ENCODE data around the gene ATP11A. TPM values are rescaled to one million over a fixed set of nuclear protein-coding genes. Genes with fewer than 3 reads are reported as not detected.

The ATP11A gene
- total RNA-seq, 6 experiments from 2014 or later, result 24.3 to 57.4 (median 33.1) TPM

DNA sequence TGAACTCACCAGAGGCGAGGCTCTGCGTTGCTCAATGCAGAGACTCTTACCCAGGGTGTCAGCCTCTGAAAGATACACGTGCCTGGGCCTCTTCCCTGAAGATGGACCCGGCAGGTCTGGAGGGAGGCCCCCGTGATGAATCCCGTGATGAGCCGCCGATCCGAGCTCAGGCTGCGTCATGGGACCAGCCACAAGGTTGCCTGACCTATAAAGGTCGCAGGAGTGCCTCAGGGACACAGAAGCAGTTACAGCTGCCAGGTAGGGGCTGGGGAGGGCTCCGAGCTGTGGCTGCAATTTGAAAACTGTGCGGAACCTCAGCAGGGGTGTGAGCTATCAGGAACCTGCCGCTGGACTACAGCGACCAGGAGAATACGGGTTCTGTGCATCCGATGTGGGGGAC is 10.5 kb upstream of the ATP11A start:
- WGBS (ENCODE audit: insufficient coverage, low coverage, low lambda C conversion rate, missing lambda C conversion rate), result 89% methylated on average over 5 of the region's 17 CpGs
- TF ChIP-seq, protein P1, sequence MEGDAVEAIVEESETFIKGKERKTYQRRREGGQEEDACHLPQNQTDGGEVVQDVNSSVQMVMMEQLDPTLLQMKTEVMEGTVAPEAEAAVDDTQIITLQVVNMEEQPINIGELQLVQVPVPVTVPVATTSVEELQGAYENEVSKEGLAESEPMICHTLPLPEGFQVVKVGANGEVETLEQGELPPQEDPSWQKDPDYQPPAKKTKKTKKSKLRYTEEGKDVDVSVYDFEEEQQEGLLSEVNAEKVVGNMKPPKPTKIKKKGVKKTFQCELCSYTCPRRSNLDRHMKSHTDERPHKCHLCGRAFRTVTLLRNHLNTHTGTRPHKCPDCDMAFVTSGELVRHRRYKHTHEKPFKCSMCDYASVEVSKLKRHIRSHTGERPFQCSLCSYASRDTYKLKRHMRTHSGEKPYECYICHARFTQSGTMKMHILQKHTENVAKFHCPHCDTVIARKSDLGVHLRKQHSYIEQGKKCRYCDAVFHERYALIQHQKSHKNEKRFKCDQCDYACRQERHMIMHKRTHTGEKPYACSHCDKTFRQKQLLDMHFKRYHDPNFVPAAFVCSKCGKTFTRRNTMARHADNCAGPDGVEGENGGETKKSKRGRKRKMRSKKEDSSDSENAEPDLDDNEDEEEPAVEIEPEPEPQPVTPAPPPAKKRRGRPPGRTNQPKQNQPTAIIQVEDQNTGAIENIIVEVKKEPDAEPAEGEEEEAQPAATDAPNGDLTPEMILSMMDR (IDR thresholded peaks at IDR 0.05), result no peak
- no peak for TF ChIP-seq POLR2A (IDR thresholded peaks at IDR 0.05)
- Histone ChIP-seq H3K4me1 (no peaks in the 10 kb centered on the region), H3K9me3 (no peaks in the 10 kb centered on the region), H3K27me3 (no peaks in the 10 kb centered on the region), H3K27ac (no peak overlapping the region), H3K36me3 (no peaks in the 10 kb centered on the region), H3K4me3 (no peak overlapping the region)
- intact Hi-C loops (cut with DNase I), result no loop called here
- DNase-seq (peak in 1 of 3 donors; percentile 31), ATAC-seq (no peak)

DNA sequence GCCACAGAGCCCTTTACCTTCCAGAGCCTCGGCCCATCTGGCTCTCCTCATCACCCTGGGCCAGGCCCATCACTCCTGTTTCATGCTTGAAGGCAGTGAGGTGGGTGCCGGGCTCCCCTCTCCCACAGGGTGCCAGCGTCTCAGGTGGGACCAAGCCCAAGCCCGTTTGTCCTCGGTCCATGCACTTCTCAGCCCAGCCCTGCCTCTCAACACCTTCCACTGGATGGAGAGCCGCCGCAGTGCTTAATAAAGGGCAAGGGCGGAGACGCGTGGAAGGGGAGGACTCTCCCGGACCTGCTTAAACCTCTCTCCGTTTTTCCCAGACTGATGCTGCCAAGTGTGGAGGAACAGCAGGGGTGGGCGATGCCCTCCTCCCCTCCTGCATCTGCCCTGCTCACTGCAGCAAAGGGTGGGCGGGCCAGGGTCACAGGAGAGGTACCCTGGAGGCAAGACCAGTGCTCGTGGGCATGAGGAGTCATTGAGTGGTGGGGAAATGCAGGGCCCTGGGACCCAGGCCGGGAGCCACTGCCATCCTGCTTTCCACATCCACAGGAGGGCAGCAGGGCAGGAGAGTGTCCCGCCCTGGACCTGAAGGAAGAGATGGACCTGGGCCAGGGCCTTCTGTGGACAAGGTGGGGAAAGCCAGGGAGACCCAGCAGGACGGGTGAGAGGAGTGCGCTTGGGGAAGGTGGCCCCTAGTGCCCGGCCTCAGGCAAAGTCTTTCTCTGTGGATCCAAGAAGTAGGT is 9.7 kb upstream of the ATP11A start:
- no peaks in the 10 kb centered on the region for H3K27me3 ChIP-seq
- intact Hi-C loops (cut with DNase I), result no loop called here
- TF ChIP-seq, protein P1 (IDR thresholded peaks at IDR 0.05), result no peak
- TF ChIP-seq POLR2A (IDR thresholded peaks at IDR 0.05), result no peak
- H3K27ac ChIP-seq, result no peak overlapping the region
- peaks cover 0 to 3% (median 0%) of the 10 kb centered on the region in 4 donors for H3K4me1 ChIP-seq
- WGBS (ENCODE audit: insufficient coverage, low coverage, low lambda C conversion rate, missing lambda C conversion rate), result 79% methylated on average over 4 of the region's 20 CpGs
- H3K36me3 ChIP-seq, result no peaks in the 10 kb centered on the region
- ATAC-seq, result peak in 1 of 4 donors; percentile 23
- peak in 1 of 3 donors; percentile 39 for DNase-seq
- H3K9me3 ChIP-seq, result no peaks in the 10 kb centered on the region
- no peak overlapping the region for H3K4me3 ChIP-seq

DNA sequence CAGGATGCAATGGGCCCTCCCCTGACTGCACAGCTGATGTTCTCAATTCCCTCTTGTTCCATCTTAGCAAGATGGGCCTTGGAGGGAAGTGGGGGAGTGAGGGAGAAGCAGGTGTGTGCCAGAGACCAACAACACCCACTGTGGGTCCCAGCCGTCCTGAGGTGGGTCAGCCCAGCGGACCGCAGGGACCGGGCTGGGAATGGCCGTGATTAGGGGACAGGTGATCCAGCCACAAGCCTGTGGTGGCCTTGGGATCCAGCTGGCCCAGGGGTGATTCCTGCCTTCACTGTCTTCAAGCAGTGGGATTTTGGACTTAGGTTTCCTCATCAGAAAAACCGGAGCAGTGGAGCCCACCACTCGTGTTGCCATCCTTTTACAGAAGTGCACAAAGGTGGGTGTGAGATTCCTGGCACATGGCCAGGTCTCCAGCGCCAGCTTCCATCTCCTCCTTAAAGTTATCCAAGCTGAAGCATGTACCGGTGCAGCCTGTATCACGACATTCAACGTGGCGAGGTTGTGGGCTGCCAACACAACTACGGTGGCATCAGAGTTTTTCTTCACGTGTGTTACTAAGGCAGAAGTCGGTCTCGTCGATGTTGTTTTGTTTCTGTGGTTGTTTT is 9.0 kb upstream of the ATP11A start:
- intact Hi-C loops (cut with DNase I), result no loop called here

DNA sequence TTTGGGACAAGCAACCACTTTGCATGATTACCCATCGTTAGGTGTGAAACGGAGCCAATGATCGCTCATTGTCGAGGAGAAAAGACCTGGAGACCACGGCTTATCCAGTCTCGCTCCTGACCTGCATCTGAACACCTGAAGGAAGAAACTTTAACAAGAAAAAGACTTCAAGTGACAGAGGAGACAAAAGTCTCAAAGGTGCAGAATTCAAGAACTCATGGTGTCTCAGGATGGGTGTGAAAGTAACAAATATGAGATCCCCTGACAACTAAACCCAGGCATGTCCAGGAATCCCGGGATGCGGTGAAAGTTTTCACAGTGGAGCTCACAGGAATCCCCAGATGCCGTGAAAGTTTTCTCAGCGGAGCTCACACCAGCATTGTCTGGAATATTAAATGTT is 6.3 kb upstream of the ATP11A start:
- H3K4me3 ChIP-seq, result no peak overlapping the region
- TF ChIP-seq, protein P1 (IDR thresholded peaks at IDR 0.05), result no peak
- TF ChIP-seq POLR2A (IDR thresholded peaks at IDR 0.05), result no peak
- H3K9me3 ChIP-seq, result no peaks in the 10 kb centered on the region
- WGBS (ENCODE audit: insufficient coverage, low coverage, low lambda C conversion rate, missing lambda C conversion rate), result 91% methylated on average over 10 of the region's 10 CpGs
- peaks cover 0 to 14% (median 0%) of the 10 kb centered on the region in 4 donors for H3K4me1 ChIP-seq
- H3K36me3 ChIP-seq, result no peaks in the 10 kb centered on the region
- DNase-seq (no peak), ATAC-seq (no peak)
- intact Hi-C loops (cut with DNase I), result no loop called here
- no peaks in the 10 kb centered on the region for H3K27me3 ChIP-seq
- H3K27ac ChIP-seq, result no peak overlapping the region

More for the DNA sequence above, 9.0 kb upstream of the ATP11A start:
- TF ChIP-seq POLR2A (IDR thresholded peaks at IDR 0.05), result no peak
- TF ChIP-seq, protein P1 (IDR thresholded peaks at IDR 0.05), result no peak
- H3K9me3 ChIP-seq, result no peaks in the 10 kb centered on the region
- ATAC-seq, result no peak
- H3K4me3 ChIP-seq, result no peak overlapping the region
- no peaks in the 10 kb centered on the region for H3K36me3 ChIP-seq
- DNase-seq, result peak in 1 of 3 donors; percentile 23
- peaks cover 0 to 10% (median 0%) of the 10 kb centered on the region in 4 donors for H3K4me1 ChIP-seq
- no peak overlapping the region for H3K27ac ChIP-seq
- WGBS (ENCODE audit: insufficient coverage, low coverage, low lambda C conversion rate, missing lambda C conversion rate), result 83% methylated on average over 6 of the region's 17 CpGs
- H3K27me3 ChIP-seq, result no peaks in the 10 kb centered on the region
